Measurements from ENCODE around the gene KLF2.

GRCh38 chr19:16326401-16327168, 2.0 kb downstream of the KLF2 start:
- no peak for TF ChIP-seq CTCF (conservative IDR thresholded peaks at IDR 0.05; ENCODE audit: low read depth, low read length)
- TF ChIP-seq EZH2 (IDR thresholded peaks at IDR 0.05; ENCODE audit: borderline replicate concordance, low read depth, low read length, poor library complexity, severe bottlenecking) = no peak

Data from A673 (cell line).